ENCODE results near the gene PDE1A. TPM values are rescaled to one million over a fixed set of nuclear protein-coding genes. Genes with fewer than 3 reads are reported as not detected.

The PDE1A gene
- total RNA-seq, 2 experiments from 2014 or later: not detected

DNA sequence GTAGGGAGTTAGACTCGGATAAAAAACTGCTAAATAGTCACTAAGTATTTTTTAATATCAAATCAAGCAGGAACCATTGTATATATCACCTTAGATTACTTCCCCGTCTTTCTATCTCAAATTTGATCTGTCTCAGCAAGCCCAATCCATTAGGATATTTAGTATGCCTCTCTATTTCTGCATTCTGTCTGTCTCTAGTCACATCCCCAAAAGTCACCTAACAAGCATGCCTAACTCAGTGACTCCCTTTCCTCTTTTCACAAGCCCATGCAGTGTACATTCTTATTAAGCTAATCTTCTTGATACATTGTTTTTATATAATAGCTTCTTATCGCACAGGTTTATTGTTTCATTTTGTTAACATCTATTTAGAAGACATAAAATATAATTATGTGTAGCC, 57.8 kb downstream of the PDE1A start:
- H3K36me3 Mint-ChIP-seq (ENCODE audit: low read depth): no peaks in the 10 kb centered on the region
- DNase-seq (no peak), ATAC-seq (no peak)
- CTCF ChIA-PET: no interaction called here
- POLR2A ChIA-PET: no interaction called here
- H3K27me3 Mint-ChIP-seq: no peaks in the 10 kb centered on the region
- H3K4me1 Mint-ChIP-seq: no peaks in the 10 kb centered on the region
- H3K27ac Mint-ChIP-seq: no peak overlapping the region
- intact Hi-C loops (cut with DNase I, micrococcal nuclease): no loop called here
- no peak overlapping the region for H3K4me3 Mint-ChIP-seq
- H3K9me3 Mint-ChIP-seq (ENCODE audit: low read depth): no peaks in the 10 kb centered on the region

DNA sequence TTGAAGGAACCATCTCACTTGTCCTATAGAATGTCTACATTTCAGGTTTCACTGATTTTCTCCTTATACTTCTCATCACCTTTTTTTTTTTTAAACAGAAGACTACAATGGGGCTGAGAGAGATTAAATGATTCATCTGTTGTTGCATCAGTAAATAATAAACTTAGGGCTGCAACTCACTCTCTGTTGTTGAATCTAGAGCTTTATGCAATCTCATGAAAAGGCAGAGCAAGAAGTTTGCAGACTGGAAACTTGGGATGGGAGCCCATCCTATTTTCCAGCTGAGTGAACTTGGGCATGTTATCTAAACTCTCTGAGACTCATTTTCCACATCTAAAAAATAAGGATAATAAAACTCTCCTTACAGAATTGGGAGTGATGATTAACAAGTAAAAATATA, 58.4 kb downstream of the PDE1A start:
- Mint-ChIP-seq H3K27me3 (no peaks in the 10 kb centered on the region), H3K9me3 (ENCODE audit: low read depth) (no peaks in the 10 kb centered on the region), H3K4me3 (no peak overlapping the region), H3K4me1 (no peaks in the 10 kb centered on the region), H3K27ac (no peak overlapping the region), H3K36me3 (ENCODE audit: low read depth) (no peaks in the 10 kb centered on the region)
- no peak for ATAC-seq
- intact Hi-C loops (cut with DNase I, micrococcal nuclease): no loop called here
- ChIA-PET CTCF (no interaction called here), POLR2A (no interaction called here)
- no peak for DNase-seq

DNA sequence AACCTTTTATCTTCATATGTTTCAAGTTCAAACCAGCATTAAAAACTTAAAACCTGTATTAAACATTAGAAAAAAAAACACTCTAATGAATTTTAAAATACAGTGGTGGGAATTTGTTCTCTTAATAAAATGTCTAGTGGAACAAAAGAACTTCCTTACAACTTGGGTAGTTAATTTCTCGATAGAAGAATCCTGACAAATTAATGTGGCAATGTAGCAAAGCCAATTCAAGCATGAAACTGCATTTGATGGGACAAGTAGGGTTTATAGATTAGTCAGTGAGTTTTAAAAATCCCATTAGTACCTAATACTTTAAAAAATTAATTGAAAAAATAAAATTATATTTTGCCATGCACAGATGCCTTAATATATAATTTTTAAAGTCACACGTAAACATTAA, 59.4 kb downstream of the PDE1A start:
- ChIA-PET CTCF (no interaction called here), POLR2A (no interaction called here)
- Mint-ChIP-seq H3K4me3 (no peak overlapping the region), H3K9me3 (ENCODE audit: low read depth) (peaks cover 2% of the 10 kb centered on the region), H3K36me3 (ENCODE audit: low read depth) (no peaks in the 10 kb centered on the region), H3K27me3 (no peaks in the 10 kb centered on the region), H3K27ac (no peak overlapping the region), H3K4me1 (no peaks in the 10 kb centered on the region)
- ATAC-seq: no peak
- intact Hi-C loops (cut with DNase I, micrococcal nuclease): no loop called here
- no peak for DNase-seq

DNA sequence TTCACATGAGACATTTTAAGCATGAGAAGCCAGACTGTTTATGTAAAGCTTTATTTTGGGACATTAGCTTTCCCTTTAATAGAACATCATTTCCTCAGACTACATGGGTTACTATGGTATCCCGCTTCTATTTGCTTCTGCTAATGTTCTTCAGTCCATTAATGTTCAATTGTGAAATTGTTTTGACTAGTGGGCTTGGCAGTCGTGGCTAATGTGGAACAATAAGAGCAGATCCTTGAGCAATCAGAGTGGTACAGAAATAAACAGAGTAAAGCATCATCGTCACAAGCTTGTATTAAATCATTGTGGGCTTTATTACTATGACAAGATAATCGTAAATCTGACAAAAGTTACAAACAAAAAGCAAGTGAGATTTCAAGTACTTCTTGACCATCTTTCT, 60.2 kb downstream of the PDE1A start:
- ChIA-PET CTCF (no interaction called here), POLR2A (no interaction called here)
- intact Hi-C loops (cut with DNase I, micrococcal nuclease): no loop called here
- H3K4me1 Mint-ChIP-seq: no peaks in the 10 kb centered on the region
- no peaks in the 10 kb centered on the region for H3K36me3 Mint-ChIP-seq (ENCODE audit: low read depth)
- ATAC-seq (no peak), DNase-seq (no peak)
- H3K27ac Mint-ChIP-seq: no peak overlapping the region
- peaks cover 2% of the 10 kb centered on the region for H3K9me3 Mint-ChIP-seq (ENCODE audit: low read depth)
- no peaks in the 10 kb centered on the region for H3K27me3 Mint-ChIP-seq
- H3K4me3 Mint-ChIP-seq: no peak overlapping the region

DNA sequence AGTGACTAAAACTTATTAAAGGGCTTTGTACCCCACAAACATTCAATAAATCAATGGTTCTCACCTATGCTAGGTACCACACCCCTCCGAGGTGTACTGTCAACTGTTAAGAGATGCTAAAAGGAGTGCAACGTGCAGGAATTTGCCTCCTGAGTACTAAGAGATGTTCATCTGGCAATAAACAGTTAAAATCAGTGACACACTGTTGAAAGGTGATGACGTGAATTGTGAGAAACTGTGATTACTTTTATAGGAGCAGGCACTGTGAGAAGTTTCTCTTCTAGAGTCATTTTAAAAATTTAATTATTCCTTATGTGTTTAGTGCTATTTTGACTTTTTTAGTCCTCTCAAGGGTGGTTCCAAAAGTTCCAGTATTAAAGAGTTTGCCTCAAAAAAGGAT, 61.0 kb downstream of the PDE1A start:
- CTCF ChIA-PET: no interaction called here
- Mint-ChIP-seq H3K36me3 (ENCODE audit: low read depth) (no peaks in the 10 kb centered on the region), H3K9me3 (ENCODE audit: low read depth) (peaks cover 2% of the 10 kb centered on the region), H3K27me3 (no peaks in the 10 kb centered on the region), H3K27ac (no peak overlapping the region), H3K4me1 (no peaks in the 10 kb centered on the region), H3K4me3 (no peak overlapping the region)
- intact Hi-C loops (cut with DNase I, micrococcal nuclease): no loop called here
- POLR2A ChIA-PET: no interaction called here
- ATAC-seq: no peak
- DNase-seq: no peak

DNA sequence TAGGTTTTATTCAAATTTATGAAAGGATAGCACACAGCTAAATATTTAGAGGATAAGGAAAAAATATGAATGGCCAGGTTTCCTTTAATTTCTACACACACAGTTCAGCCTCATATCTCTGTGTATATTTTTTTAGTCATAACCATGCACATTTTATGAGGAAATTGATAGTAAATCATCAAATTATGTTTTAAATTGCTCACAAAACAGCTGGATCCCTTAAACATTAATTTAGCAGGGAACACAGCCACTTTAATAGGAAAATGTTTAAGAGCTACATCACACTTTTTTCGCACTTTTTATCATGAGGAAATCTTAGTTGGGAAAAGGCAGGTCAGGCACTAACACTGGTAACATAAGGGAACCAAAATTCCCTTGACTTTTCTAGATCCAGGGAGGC, 65.4 kb downstream of the PDE1A start:
- ChIA-PET CTCF (no interaction called here), POLR2A (no interaction called here)
- Mint-ChIP-seq H3K27ac (no peak overlapping the region), H3K27me3 (no peaks in the 10 kb centered on the region), H3K4me3 (no peak overlapping the region), H3K4me1 (no peaks in the 10 kb centered on the region), H3K36me3 (ENCODE audit: low read depth) (no peaks in the 10 kb centered on the region), H3K9me3 (ENCODE audit: low read depth) (peaks cover 2% of the 10 kb centered on the region)
- DNase-seq (no peak), ATAC-seq (no peak)
- intact Hi-C loops (cut with DNase I, micrococcal nuclease): no loop called here

DNA sequence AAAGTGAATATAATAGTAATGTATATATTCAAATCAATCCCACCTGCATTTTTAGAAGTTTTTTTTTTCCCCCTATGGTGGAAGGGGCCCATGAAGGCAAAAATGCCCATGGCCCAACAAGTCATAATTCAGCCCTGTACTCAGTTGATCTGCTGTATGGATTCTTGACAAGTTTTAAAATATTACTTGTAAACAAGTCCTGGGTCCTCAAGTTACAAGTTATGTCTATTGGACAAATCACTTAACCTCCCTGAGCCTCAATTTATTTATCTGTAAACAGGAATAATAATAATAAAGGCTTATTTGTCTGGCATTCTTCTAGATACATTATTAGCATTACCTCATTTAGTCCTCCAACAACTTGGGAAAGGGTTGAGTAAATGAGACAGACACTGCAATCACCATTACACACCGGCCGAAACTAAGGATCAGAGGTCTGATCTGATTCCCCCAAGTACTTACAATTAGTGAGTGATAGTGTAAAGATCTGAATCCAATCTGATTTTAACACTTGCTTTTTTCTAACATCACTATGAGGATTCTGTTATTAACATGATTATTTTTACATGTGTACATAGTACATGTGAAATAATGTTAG, 66.1 kb downstream of the PDE1A start:
- H3K27me3 Mint-ChIP-seq: no peaks in the 10 kb centered on the region
- no peak overlapping the region for H3K4me3 Mint-ChIP-seq
- H3K9me3 Mint-ChIP-seq (ENCODE audit: low read depth): peaks cover 2% of the 10 kb centered on the region
- ChIA-PET CTCF (no interaction called here), POLR2A (no interaction called here)
- DNase-seq (no peak), ATAC-seq (no peak)
- no peaks in the 10 kb centered on the region for H3K36me3 Mint-ChIP-seq (ENCODE audit: low read depth)
- intact Hi-C loops (cut with DNase I, micrococcal nuclease): no loop called here
- H3K4me1 Mint-ChIP-seq: no peaks in the 10 kb centered on the region
- no peak overlapping the region for H3K27ac Mint-ChIP-seq

DNA sequence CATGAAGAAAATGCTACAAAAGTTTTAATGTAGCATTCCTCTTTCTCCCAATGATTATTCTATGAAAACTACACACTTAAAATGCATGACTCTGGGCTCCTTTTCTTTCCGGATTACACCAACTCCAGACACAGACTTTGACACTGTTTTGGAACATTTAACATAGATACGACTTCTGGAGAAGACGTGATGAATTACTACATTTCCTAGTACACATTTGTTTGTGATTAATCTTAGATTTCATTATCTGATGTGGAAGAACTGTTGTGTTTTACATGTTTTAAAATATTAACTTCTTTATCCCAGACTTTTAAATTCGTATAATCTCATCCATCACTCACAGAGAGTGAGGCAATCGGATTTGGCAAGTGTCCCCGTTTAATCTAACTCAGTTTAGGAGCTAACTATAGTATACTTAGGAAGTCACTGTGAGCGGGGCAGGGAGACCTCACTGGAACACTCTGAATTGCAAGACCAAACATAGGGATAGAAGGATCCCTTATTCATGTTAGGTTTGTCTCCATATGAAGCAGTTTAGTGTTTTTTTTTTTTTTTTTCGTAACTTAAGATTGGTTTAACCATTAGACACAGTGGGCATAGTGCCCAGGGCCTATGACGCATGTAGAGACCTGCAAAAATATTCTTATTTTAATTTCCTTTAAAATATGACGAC, 66.7 kb downstream of the PDE1A start:
- Mint-ChIP-seq H3K27ac (no peak overlapping the region), H3K4me1 (no peaks in the 10 kb centered on the region), H3K4me3 (no peak overlapping the region), H3K27me3 (no peaks in the 10 kb centered on the region), H3K36me3 (ENCODE audit: low read depth) (no peaks in the 10 kb centered on the region), H3K9me3 (ENCODE audit: low read depth) (peaks cover 2% of the 10 kb centered on the region)
- intact Hi-C loops (cut with DNase I, micrococcal nuclease): no loop called here
- POLR2A ChIA-PET: no interaction called here
- DNase-seq (no peak), ATAC-seq (no peak)
- CTCF ChIA-PET: no interaction called here

DNA sequence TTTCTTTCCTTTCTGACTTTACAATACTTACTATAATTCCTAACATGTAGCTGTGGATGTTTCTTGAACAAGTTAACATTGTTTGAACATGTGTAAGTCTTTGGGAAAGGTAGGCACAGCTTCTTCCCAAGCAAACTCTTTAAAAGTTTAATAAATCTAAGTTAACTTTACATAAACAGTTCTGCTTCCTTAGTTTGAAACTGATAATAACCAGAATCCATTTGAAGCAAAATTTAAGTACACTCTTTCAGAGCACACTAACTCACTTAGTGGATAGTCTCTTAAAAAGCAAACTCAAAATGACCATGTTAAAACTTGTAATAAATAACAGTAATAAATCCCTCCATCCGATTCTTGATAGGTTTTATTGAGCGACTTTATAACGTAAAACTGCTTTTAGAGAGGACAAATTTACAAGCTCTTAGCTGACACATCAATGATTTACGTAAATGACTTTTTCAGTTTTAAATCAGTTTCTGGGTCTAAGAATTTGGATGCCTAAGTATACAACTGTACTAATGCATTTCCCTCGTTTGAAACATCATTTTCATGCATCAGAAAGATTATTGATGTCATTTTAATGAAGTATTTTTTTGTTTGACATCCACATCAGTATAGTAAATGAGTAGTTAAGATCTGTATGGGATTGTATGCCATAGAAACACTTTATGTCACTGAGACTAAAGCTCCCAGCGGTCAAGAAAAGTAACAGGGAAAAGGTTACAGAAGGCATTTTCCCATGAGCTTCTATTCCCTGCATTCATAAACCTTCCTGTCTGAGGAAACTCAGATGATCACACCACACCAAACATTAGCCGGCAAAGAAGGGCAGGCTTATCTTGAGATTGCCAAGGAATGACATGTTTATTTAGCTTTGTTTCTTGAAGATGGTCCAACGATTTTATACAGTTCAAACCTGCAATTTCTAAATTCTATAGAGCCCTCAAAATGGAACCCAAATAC, 67.5 kb downstream of the PDE1A start:
- ChIA-PET CTCF (interaction anchor here (1.0 kb wide), 1 partner anchor 22 kb away, joined by 3 read pairs; no protein-coding TSS in a partner anchor), POLR2A (no interaction called here)
- no peaks in the 10 kb centered on the region for H3K4me1 Mint-ChIP-seq
- H3K27ac Mint-ChIP-seq: no peak overlapping the region
- DNase-seq (no peak), ATAC-seq (no peak)
- H3K27me3 Mint-ChIP-seq: no peaks in the 10 kb centered on the region
- intact Hi-C loops (cut with DNase I, micrococcal nuclease): no loop called here
- H3K36me3 Mint-ChIP-seq (ENCODE audit: low read depth): no peaks in the 10 kb centered on the region
- H3K9me3 Mint-ChIP-seq (ENCODE audit: low read depth): peaks cover 2% of the 10 kb centered on the region
- no peak overlapping the region for H3K4me3 Mint-ChIP-seq

DNA sequence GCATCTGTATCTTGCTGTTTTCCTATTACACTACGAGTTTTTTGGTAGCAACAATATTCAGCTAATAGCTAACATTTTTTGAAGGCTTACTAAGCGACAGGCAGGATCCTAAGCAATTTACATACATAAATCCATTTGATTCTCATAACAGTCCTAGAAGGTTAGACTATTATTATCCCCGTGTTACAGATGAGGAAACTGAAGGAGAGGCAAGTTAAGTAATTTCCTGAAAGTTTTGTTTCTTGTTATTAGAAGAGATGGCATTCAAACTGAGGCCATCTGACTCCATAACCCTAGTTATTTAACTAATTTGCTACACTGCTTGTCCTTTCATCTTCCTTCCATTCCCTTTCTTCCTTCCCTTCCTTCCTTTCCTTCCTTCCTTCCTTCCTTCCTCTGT, 68.2 kb downstream of the PDE1A start:
- Mint-ChIP-seq H3K9me3 (ENCODE audit: low read depth) (peaks cover 2% of the 10 kb centered on the region), H3K27ac (no peak overlapping the region), H3K36me3 (ENCODE audit: low read depth) (no peaks in the 10 kb centered on the region), H3K4me3 (no peak overlapping the region), H3K4me1 (no peaks in the 10 kb centered on the region), H3K27me3 (no peaks in the 10 kb centered on the region)
- ChIA-PET CTCF (interaction anchor here (1.0 kb wide), 1 partner anchor 23 kb away, joined by 3 read pairs; no protein-coding TSS in a partner anchor), POLR2A (no interaction called here)
- DNase-seq (no peak), ATAC-seq (no peak)
- intact Hi-C loops (cut with DNase I, micrococcal nuclease): no loop called here

DNA sequence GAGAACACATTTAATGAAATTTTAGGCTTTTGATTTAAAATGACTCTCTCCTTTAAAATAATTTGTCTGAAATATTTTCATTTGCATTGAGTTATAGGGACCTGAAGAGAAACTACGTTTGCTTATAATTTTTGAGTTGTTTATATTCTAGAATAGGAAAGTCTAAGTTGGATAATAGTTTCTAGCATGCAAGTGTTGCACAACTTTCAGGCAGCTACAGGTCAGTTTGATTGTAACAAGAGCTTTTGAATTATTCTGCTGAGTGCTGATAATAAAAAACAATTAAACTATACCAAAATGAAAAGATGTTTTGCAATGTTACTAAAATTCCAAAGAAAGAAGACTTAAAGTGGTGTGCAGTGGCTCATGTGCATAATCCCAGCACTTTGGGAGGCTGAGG, 71.0 kb downstream of the PDE1A start:
- no peaks in the 10 kb centered on the region for H3K27me3 Mint-ChIP-seq
- ATAC-seq: no peak
- no peak for DNase-seq
- no peak overlapping the region for H3K4me3 Mint-ChIP-seq
- H3K4me1 Mint-ChIP-seq: no peaks in the 10 kb centered on the region
- no peaks in the 10 kb centered on the region for H3K36me3 Mint-ChIP-seq (ENCODE audit: low read depth)
- ChIA-PET POLR2A (no interaction called here), CTCF (no interaction called here)
- no peaks in the 10 kb centered on the region for H3K9me3 Mint-ChIP-seq (ENCODE audit: low read depth)
- no peak overlapping the region for H3K27ac Mint-ChIP-seq
- intact Hi-C loops (cut with DNase I, micrococcal nuclease): no loop called here

DNA sequence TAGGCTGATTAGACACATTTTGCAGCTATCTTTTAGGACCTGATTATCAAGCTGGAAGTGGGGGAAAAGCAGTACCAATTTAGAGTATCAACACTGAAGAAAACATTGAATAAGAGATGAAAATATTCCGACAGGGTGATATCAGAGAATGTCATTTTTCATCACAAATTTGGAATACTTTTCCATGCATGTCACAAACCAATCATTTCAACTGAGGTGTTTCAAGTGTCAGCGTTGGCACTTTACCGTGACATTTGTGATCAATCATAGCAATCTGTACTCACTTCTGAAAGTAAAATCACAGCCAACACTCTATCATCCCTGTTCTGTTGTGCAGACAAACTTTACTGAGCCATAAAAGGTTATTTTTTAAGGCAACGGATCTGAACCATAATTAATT, 75.4 kb downstream of the PDE1A start:
- POLR2A ChIA-PET: no interaction called here
- no peak overlapping the region for H3K4me3 Mint-ChIP-seq
- H3K9me3 Mint-ChIP-seq (ENCODE audit: low read depth): no peaks in the 10 kb centered on the region
- ATAC-seq (no peak), DNase-seq (no peak)
- no peak overlapping the region for H3K27ac Mint-ChIP-seq
- H3K4me1 Mint-ChIP-seq: no peaks in the 10 kb centered on the region
- CTCF ChIA-PET: no interaction called here
- H3K27me3 Mint-ChIP-seq: no peaks in the 10 kb centered on the region
- no peaks in the 10 kb centered on the region for H3K36me3 Mint-ChIP-seq (ENCODE audit: low read depth)
- intact Hi-C loops (cut with DNase I, micrococcal nuclease): no loop called here
